Activated T-cell treated with anti-CD3 and anti-CD28 coated beads, Interleukin-2, amount 50 U/mL, for 72 hours (primary cell): ENCODE data around the gene HLX. TPM values are rescaled to one million over a fixed set of nuclear protein-coding genes. Genes with fewer than 3 reads are reported as not detected.

Experiments
- ATAC-seq, 2 donors: fragments of 150-1000 bp; cut with Tn5 transposase; replicated peaks in 1 of 2; 2 replicates each; pipeline ENCODE4 v1.10.0; 2021; ENCODE audit warnings: moderate library complexity in 2 of 2, mild to moderate bottlenecking in 1 of 2
- DNase-seq, 2 donors: peaks; one replicate each; pipeline ENCODE4 v3.0.0; 2021 to 2022; ENCODE audit warnings: mixed read lengths in 1 of 2
- H3K27ac Mint-ChIP-seq: one replicate; pipeline ENCODE4 v1.8.0; 2022; ENCODE audit warnings: mild to moderate bottlenecking, moderate library complexity, mixed read lengths
- H3K27me3 Mint-ChIP-seq: one replicate; pipeline ENCODE4 v1.8.0; 2022; ENCODE audit warnings: low read depth, mixed read lengths
- H3K36me3 Mint-ChIP-seq, 2 donors: one replicate each; pipeline ENCODE4 v1.8.0; 2022; ENCODE audit warnings: mixed read lengths in 2 of 2, mild to moderate bottlenecking in 1 of 2; ENCODE audit not compliant: insufficient read depth in 2 of 2
- H3K4me1 Mint-ChIP-seq: one replicate; pipeline ENCODE4 v1.8.0; 2022; ENCODE audit warnings: low read depth, mixed read lengths
- H3K4me3 Mint-ChIP-seq, 2 donors: one replicate each; pipeline ENCODE4 v1.8.0; 2022; ENCODE audit warnings: mild to moderate bottlenecking in 2 of 2, mixed read lengths in 2 of 2, moderate library complexity in 2 of 2
- H3K9me3 Mint-ChIP-seq, 2 donors: one replicate each; pipeline ENCODE4 v1.8.0; 2022; ENCODE audit warnings: mixed read lengths in 2 of 2
- total RNA-seq, 2 donors: library from RNA; stranded (reverse); gene quantifications; one replicate each; pipeline ENCODE4 v1.2.3, GENCODE V29; 2022

The HLX gene
- total RNA-seq, 2 donors from 2014 or later, result 0.55 to 2.0 TPM

DNA sequence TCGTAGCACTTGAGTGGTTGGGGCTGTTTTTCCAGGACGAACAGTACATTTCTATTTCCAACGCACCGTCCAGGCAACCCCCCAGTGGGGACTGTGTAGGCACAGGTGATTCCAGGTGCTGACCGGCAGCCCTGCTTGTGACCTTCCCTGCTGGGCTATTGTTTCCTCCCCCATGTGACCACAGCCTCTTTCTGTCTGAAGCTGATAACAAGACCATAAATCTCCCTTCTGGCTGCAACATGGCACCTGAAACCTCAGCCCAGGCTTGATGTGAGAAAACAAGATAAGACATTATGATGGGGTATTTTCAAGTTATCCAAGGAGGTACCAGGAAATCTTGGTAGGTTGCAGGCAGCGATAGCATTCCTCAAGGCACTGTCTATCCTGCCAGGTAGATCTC lies 48.2 kb downstream of the HLX start:
- Mint-ChIP-seq H3K4me1 (no peaks in the 10 kb centered on the region), H3K4me3 (no peak overlapping the region), H3K36me3 (no peaks in the 10 kb centered on the region), H3K27ac (no peak overlapping the region), H3K27me3 (peaks cover 6% of the 10 kb centered on the region), H3K9me3 (no peaks in the 10 kb centered on the region)
- DNase-seq (no peak), ATAC-seq (no peak)

DNA sequence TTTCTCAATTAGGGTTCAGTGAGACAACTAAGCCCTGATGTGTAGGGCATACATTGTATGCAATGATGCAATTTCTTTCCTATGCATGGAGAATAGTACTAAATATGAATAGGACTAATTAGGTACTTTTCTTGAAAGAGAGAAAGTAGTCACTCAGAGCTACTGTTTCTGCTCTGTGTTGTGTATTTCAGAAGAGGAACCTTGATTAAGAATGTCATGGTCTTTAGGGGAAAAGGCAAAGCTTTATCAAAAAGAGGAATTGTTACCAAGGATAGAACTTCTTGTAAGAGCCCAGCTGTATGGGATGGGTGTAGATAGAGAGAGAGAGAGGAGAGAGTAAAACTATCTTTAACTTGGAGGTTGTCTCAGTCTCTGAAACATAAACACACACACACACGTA lies 49.1 kb downstream of the HLX start:
- no peaks in the 10 kb centered on the region for H3K4me1 Mint-ChIP-seq
- DNase-seq, result no peak
- ATAC-seq, result no peak

GRCh38 chr1:220928725-220929300 lies 49.6 kb downstream of the HLX start:
- Mint-ChIP-seq H3K4me3 (no peak overlapping the region), H3K27ac (no peak overlapping the region), H3K27me3 (peaks cover 6% of the 10 kb centered on the region), H3K9me3 (no peaks in the 10 kb centered on the region), H3K4me1 (no peaks in the 10 kb centered on the region), H3K36me3 (no peaks in the 10 kb centered on the region)
- ATAC-seq (no peak), DNase-seq (no peak)

More for the DNA sequence above, 49.1 kb downstream of the HLX start:
- Mint-ChIP-seq H3K4me3 (no peak overlapping the region), H3K27ac (no peak overlapping the region), H3K9me3 (no peaks in the 10 kb centered on the region), H3K27me3 (peaks cover 6% of the 10 kb centered on the region), H3K36me3 (no peaks in the 10 kb centered on the region)

DNA sequence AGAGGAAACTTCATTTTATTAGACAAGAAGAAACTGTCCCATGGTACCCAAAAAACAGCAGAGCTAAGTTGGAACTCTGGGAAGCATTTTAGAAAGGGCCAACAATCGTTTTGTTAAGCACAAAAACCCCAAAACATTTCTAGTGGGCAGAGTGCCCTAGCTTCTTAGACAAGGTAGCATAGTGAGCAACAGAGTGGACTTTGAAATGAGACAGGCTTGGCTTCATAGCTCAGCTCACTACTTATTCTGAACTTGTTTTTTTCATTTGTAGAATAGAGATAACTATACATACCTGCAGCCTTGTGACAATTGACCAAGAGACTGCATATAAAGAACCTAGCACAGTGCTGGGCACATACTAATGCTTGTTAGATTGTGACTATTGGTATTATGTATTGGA lies 50.1 kb downstream of the HLX start:
- ATAC-seq (no peak), DNase-seq (no peak)
- Mint-ChIP-seq H3K36me3 (no peaks in the 10 kb centered on the region), H3K27ac (no peak overlapping the region), H3K27me3 (peaks cover 6% of the 10 kb centered on the region), H3K4me1 (no peaks in the 10 kb centered on the region), H3K4me3 (no peak overlapping the region), H3K9me3 (no peaks in the 10 kb centered on the region)

Other genes starting within 250 kb of the HLX start
- gene C1orf115, start 189.1 kb upstream of the HLX start, total RNA-seq, result under 1 TPM; 0.79 to 1.00 TPM
- gene MTARC2, start 131.1 kb upstream of the HLX start, total RNA-seq, result not detected
- gene MTARC1, start 92.5 kb upstream of the HLX start, total RNA-seq, result not detected